GM19023 (cell line): ENCODE results near the gene NUP160.
"Not testable (repeated sequence)": the region's sequence is repeated elsewhere in the genome, so short reads cannot be mapped to it uniquely, and the experiment has no call there.

ENCODE experiments used
- ATAC-seq: cut with Tn5 transposase; IDR thresholded peaks from one replicate; pipeline ENCODE4 v1.9.1; 2021; ENCODE audit warnings: mild to moderate bottlenecking, moderate library complexity; ENCODE audit not compliant: unreplicated experiment

NUP160 gene

GRCh38 chr11:47847892-47848699 lies at the start of gene NUP160:
Gene NUP160, minus strand, starts transcription at chr11:47848350. Its CDS starts 32 bp downstream, at chr11:47848318.
- peak; percentile 87 for ATAC-seq

GRCh38 chr11:47896199-47896598 lies 48.0 kb upstream of the NUP160 start:
- no peak for ATAC-seq

- ATAC-seq = no peak
Observed at GRCh38 chr11:47895035-47895434, 46.9 kb upstream of the NUP160 start.

GRCh38 chr11:47892546-47893276 lies 44.6 kb upstream of the NUP160 start:
- ATAC-seq = not testable (repeated sequence)

GRCh38 chr11:47891886-47892285 lies 43.7 kb upstream of the NUP160 start:
- no peak for ATAC-seq

GRCh38 chr11:47889714-47890441 lies 41.7 kb upstream of the NUP160 start:
- ATAC-seq = no peak

GRCh38 chr11:47887910-47888569 lies 39.9 kb upstream of the NUP160 start:
- no peak for ATAC-seq

GRCh38 chr11:47886096-47886495 lies 37.9 kb upstream of the NUP160 start:
- no peak for ATAC-seq

GRCh38 chr11:47882437-47882836 lies 34.3 kb upstream of the NUP160 start:
- not testable (repeated sequence) for ATAC-seq

- no peak for ATAC-seq
Observed at GRCh38 chr11:47881145-47881544, 33.0 kb upstream of the NUP160 start.

- no peak for ATAC-seq
Observed at GRCh38 chr11:47879259-47880158, 31.4 kb upstream of the NUP160 start.

GRCh38 chr11:47875858-47876257 lies 27.7 kb upstream of the NUP160 start:
- not testable (repeated sequence) for ATAC-seq

- ATAC-seq = no peak
Observed at GRCh38 chr11:47870404-47870803, 22.3 kb upstream of the NUP160 start.

- ATAC-seq = no peak
Observed at GRCh38 chr11:47869544-47870393, 21.6 kb upstream of the NUP160 start.

GRCh38 chr11:47867823-47868222 lies 19.7 kb upstream of the NUP160 start:
- no peak for ATAC-seq

- not testable (repeated sequence) for ATAC-seq
Observed at GRCh38 chr11:47866892-47867291, 18.7 kb upstream of the NUP160 start.

- no peak for ATAC-seq
Observed at GRCh38 chr11:47864901-47865300, 16.8 kb upstream of the NUP160 start.

- no peak for ATAC-seq
Observed at GRCh38 chr11:47863898-47864430, 15.8 kb upstream of the NUP160 start.
